B cell (primary cell): Measurements from ENCODE around the gene STXBP6. TPM values are rescaled to one million over a fixed set of nuclear protein-coding genes. Genes with fewer than 3 reads are reported as not detected.

Experiments used
- ATAC-seq: fragments of 200-7000 bp; cut with Tn5 transposase; one replicate; pipeline ENCODE4 v1.10.0; 2021; ENCODE audit warnings: low read depth, mild to moderate bottlenecking, moderate number of reproducible peaks, moderate library complexity
- CTCF ChIA-PET: fragments of 350-600 bp; sonication (Branson Sonifier 250); formaldehyde crosslinking; loops from one replicate; lab custom pipeline; 2021; ENCODE audit warnings: antibody characterized with exemption, inconsistent platforms; lab: Charles Lee
- POLR2A ChIA-PET: fragments of 350-600 bp; sonication (Branson Sonifier 250); formaldehyde crosslinking; loops from one replicate; lab custom pipeline; 2021; ENCODE audit warnings: antibody characterized with exemption; lab: Charles Lee
- DNase-seq: peaks from one replicate; pipeline ENCODE4 v3.0.0; 2013
- H2AFZ ChIP-seq: 2 replicates; pipeline ENCODE4 v1.6.1; 2012; ENCODE audit warnings: mild to moderate bottlenecking, low read depth, low read length; ENCODE audit not compliant: insufficient read depth, poor library complexity, severe bottlenecking
- H3K27ac ChIP-seq, 2 donors: 1 replicate in 1 of 2; 2 replicates in 1 of 2; pipeline ENCODE4 v1.5.1; 2012 to 2013; ENCODE audit warnings: low read length in 2 of 2, mild to moderate bottlenecking in 2 of 2, moderate library complexity in 1 of 2
- H3K27me3 ChIP-seq, 4 experiments: fragments of 200-600 bp in 1 of 4; sonication (generic) in 1 of 4; replicated peaks in 1 of 4; 1 replicate in 2 of 4; 2 replicates in 2 of 4; pipeline versions ENCODE4 v1.6.1 to v1.7.0; 2013 to 2016; ENCODE audit warnings: low read length in 3 of 4, mild to moderate bottlenecking in 2 of 4, mixed read lengths in 1 of 4, moderate library complexity in 1 of 4; ENCODE audit not compliant: insufficient read depth in 4 of 4, control insufficient read depth in 3 of 4; ENCODE audit errors: control extremely low read depth in 1 of 4
- H3K36me3 ChIP-seq, 2 experiments: replicated peaks in 1 of 2; 1 replicate in 1 of 2; 2 replicates in 1 of 2; pipeline versions ENCODE4 v1.6.1 to v1.7.1; 2013; ENCODE audit warnings: low read length in 1 of 2; ENCODE audit not compliant: insufficient read depth in 2 of 2, control insufficient read depth in 1 of 2; ENCODE audit errors: control extremely low read depth in 1 of 2, extremely low read depth in 1 of 2
- H3K4me1 ChIP-seq, 2 donors: fragments of 200-600 bp in 1 of 2; sonication (generic) in 1 of 2; 1 replicate in 1 of 2; 2 replicates in 1 of 2; pipeline versions ENCODE4 v1.5.1 to v1.6.1; 2013 to 2017; ENCODE audit warnings: low read length in 2 of 2; ENCODE audit not compliant: control insufficient read depth in 2 of 2, insufficient read depth in 2 of 2
- H3K4me2 ChIP-seq: replicated peaks from 2 replicates; pipeline ENCODE3; 2012; ENCODE audit warnings: mild to moderate bottlenecking, low read depth, low read length; ENCODE audit not compliant: poor library complexity, severe bottlenecking
- H3K4me3 ChIP-seq, 5 experiments: fragments of 200-600 bp in 1 of 5; sonication (generic) in 1 of 5; 1 replicate in 3 of 5; 2 replicates in 2 of 5; pipeline versions ENCODE4 v1.5.1 to v1.7.0; 2011 to 2016; ENCODE audit warnings: low read length in 4 of 5, mild to moderate bottlenecking in 4 of 5, low read depth in 2 of 5, control low read depth in 1 of 5, moderate library complexity in 1 of 5; ENCODE audit not compliant: insufficient read depth in 1 of 5; ENCODE audit errors: control extremely low read depth in 1 of 5, extremely low read depth in 1 of 5
- H3K79me2 ChIP-seq: fragments of 200-600 bp; sonication (generic); one replicate; pipeline ENCODE4 v1.6.0; 2016; ENCODE audit warnings: low read length; ENCODE audit not compliant: control insufficient read depth, insufficient read depth
- H3K9ac ChIP-seq: fragments of 200-600 bp; sonication (generic); 2 replicates; pipeline ENCODE4 v1.6.1; 2017; ENCODE audit warnings: mild to moderate bottlenecking, low read length, moderate library complexity
- H3K9me3 ChIP-seq, 3 donors: one replicate each; pipeline versions ENCODE4 v1.6.1 to v1.7.1; 2013; ENCODE audit warnings: low read length in 2 of 3; ENCODE audit not compliant: control insufficient read depth in 2 of 3, insufficient read depth in 1 of 3; ENCODE audit errors: control extremely low read depth in 1 of 3
- H4K20me1 ChIP-seq: 2 replicates; pipeline ENCODE4 v1.6.0; 2012; ENCODE audit warnings: mild to moderate bottlenecking, low read length; ENCODE audit not compliant: insufficient read depth, control insufficient read depth, poor library complexity, severe bottlenecking
- H3K27ac Mint-ChIP-seq: one replicate; pipeline ENCODE4 v1.8.0; 2021; ENCODE audit warnings: mixed read lengths
- H3K27me3 Mint-ChIP-seq: one replicate; pipeline ENCODE4 v1.8.0; 2021; ENCODE audit warnings: mixed read lengths
- H3K4me1 Mint-ChIP-seq: one replicate; pipeline ENCODE4 v1.8.0; 2021; ENCODE audit warnings: mixed read lengths
- H3K4me3 Mint-ChIP-seq: one replicate; pipeline ENCODE4 v1.8.0; 2021; ENCODE audit warnings: mixed read lengths
- H3K9me3 Mint-ChIP-seq: one replicate; pipeline ENCODE4 v1.8.0; 2022; ENCODE audit warnings: mixed read lengths; ENCODE audit not compliant: insufficient read depth
- CTCF ChIP-seq: fragments of 200-600 bp; IDR thresholded peaks from one replicate; pipeline ENCODE4 v1.8.0; 2022; ENCODE audit warnings: antibody characterized with exemption, mild to moderate bottlenecking
- EZH2 ChIP-seq: IDR thresholded peaks from 2 replicates; pipeline ENCODE4 v1.6.1; 2012; ENCODE audit warnings: borderline replicate concordance, low read depth, mild to moderate bottlenecking, moderate library complexity, low read length; ENCODE audit not compliant: insufficient read depth, poor library complexity, severe bottlenecking
- WGBS: methylation state at CpG from one replicate; pipeline ENCODE4 v1.1.5; 2013; ENCODE audit warnings: missing lambda C conversion rate; ENCODE audit not compliant: insufficient coverage; 5-methylcytosine and 5-hydroxymethylcytosine counted together
- intact Hi-C: fragments of 100-400 bp; cut with micrococcal nuclease; formaldehyde crosslinking; loops from one replicate; pipeline ENCODE4 v1.10.0; 2022
- polyA plus RNA-seq: library from polyadenylated mRNA; depleted of rRNA; stranded (reverse); fragments of >200 nt; gene quantifications from 2 replicates; pipeline ENCODE4 v1.2.3, GENCODE V29; 2012
- total RNA-seq, 2 donors: library from RNA; stranded (reverse); fragments of 120-200 nt in 1 of 2; gene quantifications; 1 replicate in 1 of 2; 2 replicates in 1 of 2; pipeline versions ENCODE4 v1.2.3 to v1.2.4, GENCODE V29; 2013 to 2022

Gene STXBP6
- total and polyA plus RNA-seq, 2 donors (not counting 1 experiment from before 2014, with no cell fraction given): 0.01 TPM; not detected in 1

DNA sequence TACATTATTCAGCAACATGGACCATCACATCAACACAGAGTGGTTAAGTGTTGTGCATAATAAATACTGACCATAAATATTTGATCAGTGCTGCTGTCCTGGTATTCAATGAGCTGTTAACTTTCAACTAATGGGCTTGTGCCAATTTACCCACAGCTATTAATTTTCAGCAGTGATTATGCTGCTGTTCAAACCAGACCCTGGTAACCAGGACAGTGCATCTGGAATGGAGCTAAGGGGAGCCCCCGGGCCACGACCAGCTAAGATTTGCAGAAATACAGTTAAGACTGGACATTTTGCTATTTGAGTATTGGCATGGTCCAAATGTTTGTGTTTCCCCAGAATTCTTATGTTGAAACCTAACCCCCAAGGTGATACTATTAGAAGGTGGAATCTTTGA is 235.6 kb downstream of the STXBP6 start:
- Histone ChIP-seq H3K4me3 (no peak overlapping the region), H4K20me1 (no peaks in the 10 kb centered on the region), H3K9ac (no peak overlapping the region), H3K27me3 (peaks cover 0 to 6% (median 0%) of the 10 kb centered on the region in 4 experiments), H3K4me1 (no peaks in the 10 kb centered on the region), H3K36me3 (no peaks in the 10 kb centered on the region), H2AFZ (no peak overlapping the region), H3K4me2 (no peak overlapping the region), H3K9me3 (no peaks in the 10 kb centered on the region), H3K79me2 (no peaks in the 10 kb centered on the region), H3K27ac (no peak overlapping the region)
- POLR2A ChIA-PET: no interaction called here
- intact Hi-C loops: no loop called here
- H3K4me1 Mint-ChIP-seq: no peaks in the 10 kb centered on the region
- 76% methylated on average over 2 of the region's 2 CpGs for WGBS
- no peak overlapping the region for H3K27ac Mint-ChIP-seq
- ATAC-seq (no peak), DNase-seq (no peak)
- CTCF ChIA-PET: no interaction called here
- H3K4me3 Mint-ChIP-seq: no peak overlapping the region
- H3K9me3 Mint-ChIP-seq: no peaks in the 10 kb centered on the region
- peaks cover 10% of the 10 kb centered on the region for H3K27me3 Mint-ChIP-seq
- TF ChIP-seq EZH2: no peak
- TF ChIP-seq CTCF: no peak

GRCh38 chr14:24813819-24814259 is 236.1 kb downstream of the STXBP6 start:
- Histone ChIP-seq H3K27me3 (peaks cover 0 to 6% (median 0%) of the 10 kb centered on the region in 4 experiments), H3K9ac (no peak overlapping the region), H3K4me1 (no peaks in the 10 kb centered on the region), H2AFZ (no peak overlapping the region), H3K4me2 (no peak overlapping the region), H3K27ac (no peak overlapping the region), H3K36me3 (no peaks in the 10 kb centered on the region), H3K4me3 (no peak overlapping the region), H3K79me2 (no peaks in the 10 kb centered on the region), H4K20me1 (no peaks in the 10 kb centered on the region), H3K9me3 (no peaks in the 10 kb centered on the region)
- WGBS: 100% methylated on average over 2 of the region's 2 CpGs
- no peak overlapping the region for H3K4me3 Mint-ChIP-seq
- POLR2A ChIA-PET: no interaction called here
- TF ChIP-seq EZH2: no peak
- H3K27me3 Mint-ChIP-seq: peaks cover 7% of the 10 kb centered on the region
- no peak overlapping the region for H3K27ac Mint-ChIP-seq
- ATAC-seq (no peak), DNase-seq (no peak)
- intact Hi-C loops: no loop called here
- CTCF ChIA-PET: no interaction called here
- no peaks in the 10 kb centered on the region for H3K4me1 Mint-ChIP-seq
- no peaks in the 10 kb centered on the region for H3K9me3 Mint-ChIP-seq
